Gastrocnemius medialis (tissue), 4 donors: ENCODE data around the gene ANTKMT.

Experiments used
- POLR2A ChIP-seq, 2 donors: fragments of 450-650 bp; IDR thresholded peaks; one replicate each; pipeline ENCODE4 v1.6.1; 2017; ENCODE audit warnings: antibody characterized with exemption in 2 of 2, mild to moderate bottlenecking in 2 of 2, moderate library complexity in 2 of 2
- TF ChIP-seq, protein P1 (sequence below), 5 experiments: fragments of 450-650 bp in 3 of 5; fragments of 200-600 bp in 2 of 5; sonication (generic) in 2 of 5; IDR thresholded peaks in 4 of 5; conservative IDR thresholded peaks in 1 of 5; 1 replicate in 4 of 5; 2 replicates in 1 of 5; pipeline ENCODE4 v1.5.1; 2016 to 2019; ENCODE audit warnings: antibody characterized with exemption in 5 of 5, mild to moderate bottlenecking in 3 of 5, moderate library complexity in 3 of 5

DNA sequence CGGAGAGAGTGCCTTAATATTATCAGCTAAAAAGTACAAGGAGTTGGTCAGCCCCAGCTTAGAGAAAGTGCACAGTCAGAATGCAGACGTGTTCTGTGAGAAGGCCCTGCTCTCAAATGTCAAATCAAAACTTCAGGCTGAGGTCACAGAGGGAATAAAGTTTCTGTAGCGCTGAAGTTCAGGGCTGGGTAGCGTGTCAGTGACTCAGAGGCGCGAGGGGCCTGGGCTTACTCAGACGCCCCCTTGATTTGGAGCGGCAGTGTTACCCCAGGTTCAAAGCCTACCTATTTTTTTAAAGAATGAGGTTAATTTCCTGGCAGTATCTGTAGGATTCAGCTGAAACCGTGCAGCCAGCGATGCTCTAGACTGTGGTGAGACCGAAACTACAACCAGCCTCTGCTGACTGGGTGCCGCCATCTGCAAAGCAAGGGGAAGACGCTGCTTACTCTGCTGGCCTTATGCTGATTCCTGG, 15.1 kb downstream of the ANTKMT start:
- TF ChIP-seq, protein P1, sequence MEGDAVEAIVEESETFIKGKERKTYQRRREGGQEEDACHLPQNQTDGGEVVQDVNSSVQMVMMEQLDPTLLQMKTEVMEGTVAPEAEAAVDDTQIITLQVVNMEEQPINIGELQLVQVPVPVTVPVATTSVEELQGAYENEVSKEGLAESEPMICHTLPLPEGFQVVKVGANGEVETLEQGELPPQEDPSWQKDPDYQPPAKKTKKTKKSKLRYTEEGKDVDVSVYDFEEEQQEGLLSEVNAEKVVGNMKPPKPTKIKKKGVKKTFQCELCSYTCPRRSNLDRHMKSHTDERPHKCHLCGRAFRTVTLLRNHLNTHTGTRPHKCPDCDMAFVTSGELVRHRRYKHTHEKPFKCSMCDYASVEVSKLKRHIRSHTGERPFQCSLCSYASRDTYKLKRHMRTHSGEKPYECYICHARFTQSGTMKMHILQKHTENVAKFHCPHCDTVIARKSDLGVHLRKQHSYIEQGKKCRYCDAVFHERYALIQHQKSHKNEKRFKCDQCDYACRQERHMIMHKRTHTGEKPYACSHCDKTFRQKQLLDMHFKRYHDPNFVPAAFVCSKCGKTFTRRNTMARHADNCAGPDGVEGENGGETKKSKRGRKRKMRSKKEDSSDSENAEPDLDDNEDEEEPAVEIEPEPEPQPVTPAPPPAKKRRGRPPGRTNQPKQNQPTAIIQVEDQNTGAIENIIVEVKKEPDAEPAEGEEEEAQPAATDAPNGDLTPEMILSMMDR (IDR thresholded peaks at IDR 0.05 in 4 of 5, conservative IDR thresholded peaks at IDR 0.05 in 1 of 5) = no peak
- TF ChIP-seq POLR2A (IDR thresholded peaks at IDR 0.05) = no peak
